ENCODE results near the gene PRR12.

The PRR12 gene

DNA sequence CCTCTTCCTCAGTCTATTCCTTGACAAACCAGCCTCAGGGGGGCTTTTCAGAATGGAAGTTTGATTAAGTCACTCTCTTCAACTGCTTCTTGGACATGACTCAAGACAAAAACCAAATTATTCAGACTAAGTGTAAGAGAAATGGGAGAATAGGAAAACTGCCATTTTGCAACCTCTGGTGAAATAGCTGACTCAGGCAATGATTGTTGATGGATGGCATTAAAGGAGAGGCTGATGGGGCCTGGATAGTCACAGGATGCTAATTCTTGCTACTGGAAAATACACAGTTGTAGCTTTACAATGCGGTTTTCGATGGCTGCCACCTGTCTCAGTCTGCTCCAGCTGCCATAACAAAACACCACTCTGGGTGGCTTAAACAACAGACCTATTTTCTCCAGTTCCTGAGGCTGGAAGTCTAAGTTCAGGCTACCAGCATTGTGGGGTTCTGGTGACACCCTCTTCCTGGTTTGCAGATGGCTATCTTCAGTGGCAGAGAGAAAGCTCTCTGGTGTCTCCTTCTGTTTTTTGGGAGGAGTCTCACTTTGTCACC lies 16.7 kb upstream of the PRR12 start:
- Histone ChIP-seq H3K27me3 (ENCODE audit: control insufficient read depth in 1 of 2, insufficient read depth in 2 of 2, low read length in 2 of 2) (no peaks in the 10 kb centered on the region), H3K9me3 (ENCODE audit: control insufficient read depth in 1 of 2, low read length in 2 of 2) (no peaks in the 10 kb centered on the region), H3K4me1 (ENCODE audit: control insufficient read depth in 1 of 2, insufficient read depth in 2 of 2, low read length in 2 of 2) (peaks cover 10 to 13% of the 10 kb centered on the region in 2 donors), H3K9ac (ENCODE audit: low read depth in 1 of 2, low read length in 2 of 2) (no peak overlapping the region), H3K36me3 (ENCODE audit: control insufficient read depth in 1 of 2, insufficient read depth in 2 of 2, low read length in 2 of 2) (peaks cover 5 to 16% of the 10 kb centered on the region in 2 donors), H3K4me3 (ENCODE audit: low read depth in 1 of 2, low read length in 2 of 2) (no peak overlapping the region), H3K27ac (ENCODE audit: low read depth, low read length) (no peak overlapping the region)

DNA sequence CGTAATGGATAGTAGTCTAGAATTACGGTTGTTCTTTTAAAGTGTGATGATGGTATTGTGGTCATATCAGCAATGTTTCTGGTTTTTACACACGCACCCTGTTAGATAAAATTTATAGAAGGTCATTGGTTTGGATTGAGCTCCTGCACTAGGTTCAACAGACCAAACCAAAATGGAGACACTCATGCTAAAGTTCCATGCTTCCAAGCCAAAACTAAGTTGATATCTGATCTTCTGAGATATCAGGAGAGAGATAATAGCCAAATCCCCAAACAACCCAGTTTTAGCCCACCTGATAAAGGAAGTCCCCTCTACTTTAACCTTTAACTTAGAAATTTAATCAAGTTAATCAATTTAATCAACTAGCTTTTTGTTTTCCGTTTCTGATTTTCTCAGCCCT lies 11.8 kb upstream of the PRR12 start:
- Histone ChIP-seq H3K4me1 (ENCODE audit: control insufficient read depth in 1 of 2, insufficient read depth in 2 of 2, low read length in 2 of 2) (peaks cover 10 to 18% of the 10 kb centered on the region in 2 donors), H3K4me3 (ENCODE audit: low read depth in 1 of 2, low read length in 2 of 2) (peak overlapping the region; percentile 85), H3K9ac (ENCODE audit: low read depth in 1 of 2, low read length in 2 of 2) (peak overlapping the region in 1 of 2 donors; percentile 83), H3K9me3 (ENCODE audit: control insufficient read depth in 1 of 2, low read length in 2 of 2) (no peaks in the 10 kb centered on the region), H3K36me3 (ENCODE audit: control insufficient read depth in 1 of 2, insufficient read depth in 2 of 2, low read length in 2 of 2) (peaks cover 5 to 10% of the 10 kb centered on the region in 2 donors), H3K27me3 (ENCODE audit: control insufficient read depth in 1 of 2, insufficient read depth in 2 of 2, low read length in 2 of 2) (no peaks in the 10 kb centered on the region), H3K27ac (ENCODE audit: low read depth, low read length) (no peak overlapping the region)

DNA sequence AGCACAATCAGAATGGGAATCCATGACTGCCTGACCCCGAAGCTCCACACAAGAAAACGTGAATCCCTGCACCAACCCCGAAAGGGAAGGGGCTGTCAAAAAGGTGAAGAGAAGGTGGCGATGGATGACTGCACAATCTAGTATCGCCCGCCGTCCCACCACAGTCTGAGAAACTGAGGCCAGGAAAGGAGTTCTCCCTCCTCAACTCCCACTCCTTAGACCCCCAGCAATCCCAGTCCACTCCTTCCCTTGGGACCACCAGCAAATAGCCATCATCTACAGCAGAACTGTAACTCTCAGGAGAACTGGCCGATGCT lies 11.1 kb upstream of the PRR12 start:
- Histone ChIP-seq H3K27ac (ENCODE audit: low read depth, low read length) (no peak overlapping the region), H3K36me3 (ENCODE audit: control insufficient read depth in 1 of 2, insufficient read depth in 2 of 2, low read length in 2 of 2) (peaks cover 5 to 6% of the 10 kb centered on the region in 2 donors), H3K9ac (ENCODE audit: low read depth in 1 of 2, low read length in 2 of 2) (peak overlapping the region; percentile 83), H3K27me3 (ENCODE audit: control insufficient read depth in 1 of 2, insufficient read depth in 2 of 2, low read length in 2 of 2) (no peaks in the 10 kb centered on the region), H3K9me3 (ENCODE audit: control insufficient read depth in 1 of 2, low read length in 2 of 2) (no peaks in the 10 kb centered on the region), H3K4me1 (ENCODE audit: control insufficient read depth in 1 of 2, insufficient read depth in 2 of 2, low read length in 2 of 2) (peaks cover 10 to 18% of the 10 kb centered on the region in 2 donors), H3K4me3 (ENCODE audit: low read depth in 1 of 2, low read length in 2 of 2) (peak overlapping the region; percentile 85)

DNA sequence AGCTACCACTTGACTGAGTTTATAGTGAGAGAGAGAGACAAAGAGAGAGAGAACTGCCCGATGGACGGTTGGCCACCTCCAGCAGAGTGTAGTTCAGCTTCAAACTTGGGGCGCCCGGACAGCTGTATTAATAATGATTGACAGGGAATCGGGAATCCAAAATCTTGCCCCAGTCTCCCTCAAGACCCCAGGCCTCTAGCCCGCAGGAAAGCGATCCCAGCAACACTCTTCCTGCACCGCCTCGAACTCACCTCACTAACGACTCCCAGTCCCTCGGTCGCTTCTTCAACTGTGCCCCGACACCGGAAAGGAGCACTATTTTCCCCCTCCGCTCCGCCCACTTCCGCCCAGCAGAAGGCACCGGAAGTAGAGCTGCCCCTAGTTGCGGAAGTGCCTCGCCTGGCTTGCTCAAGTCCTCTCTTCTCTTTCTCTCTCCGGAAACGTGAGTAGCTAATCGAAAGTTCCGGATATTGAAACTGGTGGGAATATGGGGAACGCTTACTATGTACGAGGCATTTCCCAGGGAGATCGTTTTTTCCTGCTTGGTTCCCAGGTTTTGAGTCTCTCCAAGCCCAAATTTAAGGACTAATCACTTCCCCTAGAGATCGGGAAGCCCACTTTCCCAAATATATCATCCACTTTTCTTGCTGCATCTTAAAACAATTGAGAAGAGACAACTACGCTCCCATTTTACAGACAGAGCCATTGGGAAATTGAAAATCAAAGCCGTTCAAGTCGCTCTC lies 10.5 kb upstream of the PRR12 start, which contains the start of gene NOSIP:
Gene NOSIP, minus strand, starts transcription at position 293 of the 743 bp plus-strand sequence. CDS start 19,865 bp downstream, outside the sequence.
- Histone ChIP-seq H3K4me1 (ENCODE audit: control insufficient read depth in 1 of 2, insufficient read depth in 2 of 2, low read length in 2 of 2) (peaks cover 10 to 18% of the 10 kb centered on the region in 2 donors), H3K27ac (ENCODE audit: low read depth, low read length) (no peak within 1 kb of the TSS), H3K36me3 (ENCODE audit: control insufficient read depth in 1 of 2, insufficient read depth in 2 of 2, low read length in 2 of 2) (peaks cover under 1 to 3% of the 10 kb centered on the region in 2 donors), H3K27me3 (ENCODE audit: control insufficient read depth in 1 of 2, insufficient read depth in 2 of 2, low read length in 2 of 2) (no peaks in the 10 kb centered on the region), H3K9me3 (ENCODE audit: control insufficient read depth in 1 of 2, low read length in 2 of 2) (no peaks in the 10 kb centered on the region), H3K4me3 (ENCODE audit: low read depth in 1 of 2, low read length in 2 of 2) (peak within 1 kb of the TSS; percentile 85), H3K9ac (ENCODE audit: low read depth in 1 of 2, low read length in 2 of 2) (peak within 1 kb of the TSS; percentile 83)

DNA sequence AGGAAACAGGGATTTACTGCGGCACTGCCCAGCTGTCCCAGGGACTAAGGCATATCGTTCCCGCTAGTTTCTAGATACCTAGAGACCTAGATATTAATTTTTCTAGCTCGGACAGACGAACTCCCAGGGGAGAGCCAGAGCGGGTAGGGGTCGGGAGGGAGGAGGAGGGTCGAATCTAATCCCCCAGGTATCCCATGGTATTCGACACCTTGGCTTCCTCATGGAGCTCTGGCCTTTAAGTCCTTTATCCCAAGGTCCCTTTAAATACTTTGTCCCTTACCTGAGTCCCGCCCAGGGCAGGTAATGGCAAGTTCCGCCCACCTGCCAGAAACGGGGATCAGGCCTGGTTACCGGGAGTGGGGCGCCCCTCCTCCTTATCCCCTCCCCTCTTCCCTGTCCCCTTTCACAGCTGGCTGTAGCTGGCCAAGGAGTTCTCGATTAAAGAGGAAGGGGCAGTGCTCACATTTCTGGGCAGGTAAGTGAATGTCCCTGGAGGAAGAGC lies 9.9 kb upstream of the PRR12 start, which contains the start of gene PRRG2:
Gene PRRG2, plus strand, starts transcription at position 310 of the 502 bp plus-strand sequence. CDS start 1,904 bp downstream, outside the sequence.
- Histone ChIP-seq H3K27me3 (ENCODE audit: control insufficient read depth in 1 of 2, insufficient read depth in 2 of 2, low read length in 2 of 2) (no peaks in the 10 kb centered on the region), H3K9me3 (ENCODE audit: control insufficient read depth in 1 of 2, low read length in 2 of 2) (no peaks in the 10 kb centered on the region), H3K27ac (ENCODE audit: low read depth, low read length) (no peak within 1 kb of the TSS), H3K36me3 (ENCODE audit: control insufficient read depth in 1 of 2, insufficient read depth in 2 of 2, low read length in 2 of 2) (no peaks in the 10 kb centered on the region), H3K9ac (ENCODE audit: low read depth in 1 of 2, low read length in 2 of 2) (peak within 1 kb of the TSS; percentile 83), H3K4me1 (ENCODE audit: control insufficient read depth in 1 of 2, insufficient read depth in 2 of 2, low read length in 2 of 2) (peaks cover 10 to 18% of the 10 kb centered on the region in 2 donors), H3K4me3 (ENCODE audit: low read depth in 1 of 2, low read length in 2 of 2) (peak within 1 kb of the TSS; percentile 85)

DNA sequence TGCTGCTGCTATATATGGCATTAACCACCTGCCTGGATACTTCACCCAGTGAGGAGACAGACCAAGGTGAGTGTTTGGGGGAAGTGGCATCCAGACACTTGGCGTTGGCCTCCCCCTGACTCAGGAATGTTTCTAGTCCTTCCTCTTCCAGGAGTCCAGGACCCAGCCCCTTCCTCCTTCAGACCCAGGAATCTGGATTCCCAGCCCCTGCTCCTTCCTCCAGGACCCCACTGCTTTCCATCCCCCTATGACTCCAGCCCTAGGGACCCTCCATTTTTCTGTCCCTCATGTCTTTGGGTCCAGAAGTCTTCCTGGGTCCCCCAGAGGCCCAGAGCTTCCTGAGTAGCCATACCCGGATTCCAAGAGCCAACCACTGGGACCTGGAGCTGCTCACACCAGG lies 7.7 kb upstream of the PRR12 start:
- Histone ChIP-seq H3K9me3 (ENCODE audit: control insufficient read depth in 1 of 2, low read length in 2 of 2) (no peaks in the 10 kb centered on the region), H3K27me3 (ENCODE audit: control insufficient read depth in 1 of 2, insufficient read depth in 2 of 2, low read length in 2 of 2) (no peaks in the 10 kb centered on the region), H3K9ac (ENCODE audit: low read depth in 1 of 2, low read length in 2 of 2) (no peak overlapping the region), H3K36me3 (ENCODE audit: control insufficient read depth in 1 of 2, insufficient read depth in 2 of 2, low read length in 2 of 2) (no peaks in the 10 kb centered on the region), H3K4me3 (ENCODE audit: low read depth in 1 of 2, low read length in 2 of 2) (no peak overlapping the region), H3K4me1 (ENCODE audit: control insufficient read depth in 1 of 2, insufficient read depth in 2 of 2, low read length in 2 of 2) (peaks cover 10 to 18% of the 10 kb centered on the region in 2 donors), H3K27ac (ENCODE audit: low read depth, low read length) (no peak overlapping the region)

DNA sequence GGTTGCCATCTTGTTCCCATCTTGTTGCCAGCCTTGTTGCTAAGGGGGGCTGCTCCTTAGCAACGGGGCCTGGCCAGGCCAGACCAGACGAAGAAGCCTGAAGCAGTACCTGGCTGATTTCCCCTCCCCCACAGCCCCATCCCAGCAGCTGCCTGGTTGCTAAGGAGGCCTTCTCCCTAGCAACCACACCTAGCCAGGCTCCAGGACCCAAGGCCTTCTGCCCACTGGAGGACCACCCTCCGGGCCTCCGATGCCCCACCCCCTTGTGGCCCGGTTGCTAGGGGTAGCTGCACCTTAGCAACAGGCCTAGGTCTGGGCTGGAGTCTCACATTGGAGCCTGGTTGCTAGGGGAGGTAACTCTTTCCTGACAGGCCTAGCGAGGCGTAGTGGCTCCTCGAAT lies 6.0 kb upstream of the PRR12 start:
- no peak overlapping the region for H3K27ac ChIP-seq (ENCODE audit: low read depth, low read length)
- no peak overlapping the region for H3K9ac ChIP-seq (ENCODE audit: low read depth in 1 of 2, low read length in 2 of 2)
- H3K36me3 ChIP-seq (ENCODE audit: control insufficient read depth in 1 of 2, insufficient read depth in 2 of 2, low read length in 2 of 2): no peaks in the 10 kb centered on the region
- H3K27me3 ChIP-seq (ENCODE audit: control insufficient read depth in 1 of 2, insufficient read depth in 2 of 2, low read length in 2 of 2): no peaks in the 10 kb centered on the region
- H3K4me3 ChIP-seq (ENCODE audit: low read depth in 1 of 2, low read length in 2 of 2): no peak overlapping the region
- peaks cover 0 to 6% of the 10 kb centered on the region in 2 donors for H3K4me1 ChIP-seq (ENCODE audit: control insufficient read depth in 1 of 2, insufficient read depth in 2 of 2, low read length in 2 of 2)
- H3K9me3 ChIP-seq (ENCODE audit: control insufficient read depth in 1 of 2, low read length in 2 of 2): no peaks in the 10 kb centered on the region

DNA sequence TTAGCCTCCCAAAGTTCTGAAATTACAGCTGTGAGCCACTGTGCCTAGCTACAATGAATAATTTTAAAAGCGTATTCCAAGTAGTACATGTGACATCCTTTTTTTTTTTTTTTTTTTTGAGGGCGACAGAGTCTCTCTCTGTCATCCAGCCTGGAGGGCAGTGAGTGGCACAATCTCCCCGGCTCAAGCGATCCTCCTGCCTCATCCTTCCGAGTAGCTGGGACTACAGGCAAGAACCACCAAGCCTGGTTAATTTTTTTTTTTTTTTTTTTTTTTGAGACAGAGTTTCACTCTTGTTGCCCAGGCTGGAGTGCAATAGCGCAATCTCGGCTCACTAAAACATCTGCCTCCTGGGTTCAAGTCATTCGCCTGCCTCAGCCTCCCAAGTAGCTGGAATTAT lies 3.8 kb upstream of the PRR12 start:
- Histone ChIP-seq H3K9me3 (ENCODE audit: control insufficient read depth in 1 of 2, low read length in 2 of 2) (no peaks in the 10 kb centered on the region), H3K4me1 (ENCODE audit: control insufficient read depth in 1 of 2, insufficient read depth in 2 of 2, low read length in 2 of 2) (peaks cover 2 to 9% of the 10 kb centered on the region in 2 donors), H3K27ac (ENCODE audit: low read depth, low read length) (no peak overlapping the region), H3K36me3 (ENCODE audit: control insufficient read depth in 1 of 2, insufficient read depth in 2 of 2, low read length in 2 of 2) (no peaks in the 10 kb centered on the region), H3K9ac (ENCODE audit: low read depth in 1 of 2, low read length in 2 of 2) (no peak overlapping the region), H3K27me3 (ENCODE audit: control insufficient read depth in 1 of 2, insufficient read depth in 2 of 2, low read length in 2 of 2) (no peaks in the 10 kb centered on the region), H3K4me3 (ENCODE audit: low read depth in 1 of 2, low read length in 2 of 2) (no peak overlapping the region)

DNA sequence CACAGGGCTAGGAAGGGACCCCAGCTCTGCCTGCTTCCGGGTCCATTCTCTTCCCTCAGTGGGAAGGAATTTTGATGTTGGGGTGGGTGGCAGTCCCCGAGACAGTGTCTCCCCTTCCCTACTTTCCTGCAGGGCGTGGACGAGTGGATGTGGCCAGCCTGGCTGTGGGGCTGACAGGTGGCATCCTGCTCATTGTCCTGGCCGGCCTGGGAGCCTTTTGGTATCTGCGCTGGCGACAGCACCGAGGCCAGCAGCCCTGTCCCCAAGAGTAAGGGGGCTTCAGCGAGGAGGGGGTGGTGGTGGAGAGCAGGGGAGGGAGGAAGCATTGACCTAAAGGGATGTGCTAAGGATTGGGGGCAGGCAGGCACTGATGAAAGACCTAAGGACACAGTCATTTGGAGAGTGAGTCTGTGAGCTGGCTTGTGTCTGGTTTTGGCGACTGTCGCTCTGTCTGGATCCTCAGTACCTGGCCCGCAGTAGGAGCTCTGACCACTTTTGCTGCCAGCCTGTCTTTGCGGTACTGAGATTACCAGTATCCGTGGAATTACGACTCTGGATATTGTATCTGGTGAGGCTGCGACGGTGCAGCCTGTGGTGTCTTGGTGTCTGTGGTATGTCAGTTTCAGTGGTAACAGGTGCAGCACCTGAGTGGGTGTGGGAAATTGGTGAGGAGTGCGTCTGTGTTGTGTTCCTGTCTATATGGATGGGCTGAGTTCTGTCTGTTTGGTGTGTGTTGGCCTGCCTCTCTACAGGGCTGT lies 2.4 kb upstream of the PRR12 start:
- no peak overlapping the region for H3K27ac ChIP-seq (ENCODE audit: low read depth, low read length)
- no peaks in the 10 kb centered on the region for H3K9me3 ChIP-seq (ENCODE audit: control insufficient read depth in 1 of 2, low read length in 2 of 2)
- peaks cover 9 to 17% of the 10 kb centered on the region in 2 donors for H3K4me1 ChIP-seq (ENCODE audit: control insufficient read depth in 1 of 2, insufficient read depth in 2 of 2, low read length in 2 of 2)
- no peak overlapping the region for H3K9ac ChIP-seq (ENCODE audit: low read depth in 1 of 2, low read length in 2 of 2)
- no peaks in the 10 kb centered on the region for H3K36me3 ChIP-seq (ENCODE audit: control insufficient read depth in 1 of 2, insufficient read depth in 2 of 2, low read length in 2 of 2)
- H3K4me3 ChIP-seq (ENCODE audit: low read depth in 1 of 2, low read length in 2 of 2): no peak overlapping the region
- H3K27me3 ChIP-seq (ENCODE audit: control insufficient read depth in 1 of 2, insufficient read depth in 2 of 2, low read length in 2 of 2): no peaks in the 10 kb centered on the region

DNA sequence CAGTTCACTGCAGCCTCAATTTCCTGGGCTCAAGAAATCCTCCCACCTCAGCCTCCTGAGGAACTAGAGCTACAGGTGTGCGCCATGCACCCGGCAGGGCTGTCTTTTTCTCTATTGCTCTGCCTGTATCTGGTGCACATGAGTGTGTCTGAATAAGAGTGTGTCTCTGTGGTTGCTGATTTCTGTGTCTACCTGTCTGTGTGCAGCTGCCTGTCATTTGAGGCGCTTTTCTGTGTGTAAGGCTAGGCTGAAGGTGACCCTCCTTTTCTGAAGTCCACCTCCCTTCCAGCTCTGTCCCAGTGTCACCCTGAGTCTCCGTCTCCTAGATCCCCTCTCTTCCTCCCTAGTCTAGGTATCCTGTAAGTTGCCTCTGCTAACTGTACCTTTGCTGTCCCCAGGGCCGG lies 1.5 kb upstream of the PRR12 start:
- Histone ChIP-seq H3K27me3 (ENCODE audit: control insufficient read depth in 1 of 2, insufficient read depth in 2 of 2, low read length in 2 of 2) (no peaks in the 10 kb centered on the region), H3K4me3 (ENCODE audit: low read depth in 1 of 2, low read length in 2 of 2) (no peak overlapping the region), H3K4me1 (ENCODE audit: control insufficient read depth in 1 of 2, insufficient read depth in 2 of 2, low read length in 2 of 2) (peaks cover 15 to 23% of the 10 kb centered on the region in 2 donors), H3K9ac (ENCODE audit: low read depth in 1 of 2, low read length in 2 of 2) (no peak overlapping the region), H3K36me3 (ENCODE audit: control insufficient read depth in 1 of 2, insufficient read depth in 2 of 2, low read length in 2 of 2) (peaks cover 0 to 9% of the 10 kb centered on the region in 2 donors), H3K27ac (ENCODE audit: low read depth, low read length) (no peak overlapping the region), H3K9me3 (ENCODE audit: control insufficient read depth in 1 of 2, low read length in 2 of 2) (no peaks in the 10 kb centered on the region)

Measured in duodenal mucosa (tissue), 2 donors.